ENCODE data around the gene SPAG8.

Gene SPAG8

GRCh38 chr9:35774907-35775635, 37.0 kb downstream of the SPAG8 start:
- DNase-seq (ENCODE audit: low read depth in 2 of 2): no peak

- no peak for DNase-seq (ENCODE audit: low read depth in 2 of 2)
These were observed 40.1 kb downstream of the SPAG8 start for GRCh38 chr9:35771943-35772342.

- no peak for DNase-seq (ENCODE audit: low read depth in 2 of 2)
These were observed 40.5 kb downstream of the SPAG8 start for GRCh38 chr9:35771534-35771933.

- no peak for DNase-seq (ENCODE audit: low read depth in 2 of 2)
These were observed 41.0 kb downstream of the SPAG8 start for GRCh38 chr9:35771075-35771433.

- no peak for DNase-seq (ENCODE audit: low read depth in 2 of 2)
These were observed 42.3 kb downstream of the SPAG8 start for GRCh38 chr9:35769763-35770162.

GRCh38 chr9:35767458-35767857, 44.6 kb downstream of the SPAG8 start:
- DNase-seq (ENCODE audit: low read depth in 2 of 2): no peak

GRCh38 chr9:35766997-35767396, 45.1 kb downstream of the SPAG8 start:
- DNase-seq (ENCODE audit: low read depth in 2 of 2): no peak

- no peak for DNase-seq (ENCODE audit: low read depth in 2 of 2)
These were observed 48.3 kb downstream of the SPAG8 start for GRCh38 chr9:35763803-35764202.

GRCh38 chr9:35763181-35763580, 48.9 kb downstream of the SPAG8 start:
- no peak for DNase-seq (ENCODE audit: low read depth in 2 of 2)

GRCh38 chr9:35760651-35761050, 51.4 kb downstream of the SPAG8 start:
- DNase-seq (ENCODE audit: low read depth in 2 of 2): no peak

- no peak for DNase-seq (ENCODE audit: low read depth in 2 of 2)
These were observed 52.3 kb downstream of the SPAG8 start for GRCh38 chr9:35759795-35760194.

Measured in stimulated activated CD8-positive, alpha-beta memory T cell treated with anti-CD3 and anti-CD28 coated beads, Interleukin-7, amount 100 ng/mL, for 4 hours (primary cell).